Measurements from ENCODE around the gene CCT4.
"Not testable (repeated sequence)": the region's sequence is repeated elsewhere in the genome, so short reads cannot be mapped to it uniquely, and the experiment has no call there.

CCT4 gene

GRCh38 chr2:61857224-61857623, 31.2 kb downstream of the CCT4 start:
- no peak for DNase-seq (ENCODE audit: low spot score)
- TF ChIP-seq, protein P1, sequence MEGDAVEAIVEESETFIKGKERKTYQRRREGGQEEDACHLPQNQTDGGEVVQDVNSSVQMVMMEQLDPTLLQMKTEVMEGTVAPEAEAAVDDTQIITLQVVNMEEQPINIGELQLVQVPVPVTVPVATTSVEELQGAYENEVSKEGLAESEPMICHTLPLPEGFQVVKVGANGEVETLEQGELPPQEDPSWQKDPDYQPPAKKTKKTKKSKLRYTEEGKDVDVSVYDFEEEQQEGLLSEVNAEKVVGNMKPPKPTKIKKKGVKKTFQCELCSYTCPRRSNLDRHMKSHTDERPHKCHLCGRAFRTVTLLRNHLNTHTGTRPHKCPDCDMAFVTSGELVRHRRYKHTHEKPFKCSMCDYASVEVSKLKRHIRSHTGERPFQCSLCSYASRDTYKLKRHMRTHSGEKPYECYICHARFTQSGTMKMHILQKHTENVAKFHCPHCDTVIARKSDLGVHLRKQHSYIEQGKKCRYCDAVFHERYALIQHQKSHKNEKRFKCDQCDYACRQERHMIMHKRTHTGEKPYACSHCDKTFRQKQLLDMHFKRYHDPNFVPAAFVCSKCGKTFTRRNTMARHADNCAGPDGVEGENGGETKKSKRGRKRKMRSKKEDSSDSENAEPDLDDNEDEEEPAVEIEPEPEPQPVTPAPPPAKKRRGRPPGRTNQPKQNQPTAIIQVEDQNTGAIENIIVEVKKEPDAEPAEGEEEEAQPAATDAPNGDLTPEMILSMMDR (IDR thresholded peaks at IDR 0.05; ENCODE audit: borderline replicate concordance, control extremely low read depth, extremely low read depth, insufficient read depth, missing control alignments) = no peak
- in situ Hi-C loops (cut with MboI; ENCODE audit: low sequenced_read_pairs, unreplicated experiment) = no loop called here

- TF ChIP-seq, protein P1 (IDR thresholded peaks at IDR 0.05; ENCODE audit: borderline replicate concordance, control extremely low read depth, extremely low read depth, insufficient read depth, missing control alignments) = no peak
- DNase-seq (ENCODE audit: low spot score) = no peak
- in situ Hi-C loops (cut with MboI; ENCODE audit: low sequenced_read_pairs, unreplicated experiment) = no loop called here
These were observed 33.2 kb downstream of the CCT4 start for GRCh38 chr2:61855318-61855613.

GRCh38 chr2:61854564-61855317, 33.7 kb downstream of the CCT4 start:
- in situ Hi-C loops (cut with MboI; ENCODE audit: low sequenced_read_pairs, unreplicated experiment) = no loop called here
- DNase-seq (ENCODE audit: low spot score) = peak; percentile 95
- TF ChIP-seq, protein P1 (IDR thresholded peaks at IDR 0.05; ENCODE audit: borderline replicate concordance, control extremely low read depth, extremely low read depth, insufficient read depth, missing control alignments) = no peak

DNA sequence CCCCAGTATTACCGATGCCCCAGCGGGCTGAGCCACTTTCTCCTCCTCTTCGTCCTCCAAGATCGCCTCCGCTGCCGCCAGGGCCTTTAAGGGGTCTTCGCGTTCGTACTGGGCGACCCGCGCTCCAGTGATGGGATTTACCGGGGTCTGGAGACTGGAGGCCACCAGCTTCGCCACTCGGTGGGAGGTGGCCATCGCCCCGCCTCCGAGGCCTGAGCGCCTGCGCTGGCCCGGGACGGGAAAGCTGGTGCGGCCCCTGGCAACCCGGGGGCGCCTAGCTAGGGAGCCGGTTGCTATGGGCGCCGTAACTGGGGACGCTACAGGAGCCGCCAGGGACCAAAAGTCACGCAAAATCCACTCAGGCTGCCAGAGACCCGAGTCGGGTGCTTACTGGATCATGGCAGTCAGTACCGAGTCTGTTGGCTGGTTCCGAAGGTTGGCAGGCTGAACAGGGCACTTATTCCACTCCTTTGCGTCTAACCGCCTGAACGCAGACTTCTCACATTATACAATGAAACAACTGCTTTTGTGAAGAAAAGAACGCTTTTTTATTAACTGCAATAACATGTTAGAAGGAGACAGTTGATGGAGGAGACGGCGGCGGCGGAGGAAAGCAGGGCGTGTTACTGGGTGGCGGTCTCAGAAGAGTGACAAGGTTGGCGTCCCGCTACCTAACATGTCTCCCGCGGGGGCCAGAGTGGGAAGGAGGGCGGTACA, 34.5 kb downstream of the CCT4 start, which contains the start of gene FAM161A:
Gene FAM161A, minus strand, starts transcription at position 214 of the 717 bp plus-strand sequence. Its CDS starts 19 bp downstream, at position 195.
- in situ Hi-C loops (cut with MboI; ENCODE audit: low sequenced_read_pairs, unreplicated experiment) = no loop called here
- DNase-seq (ENCODE audit: low spot score) = peak; percentile 92
- TF ChIP-seq, protein P1 (IDR thresholded peaks at IDR 0.05; ENCODE audit: borderline replicate concordance, control extremely low read depth, extremely low read depth, insufficient read depth, missing control alignments) = no peak

DNA sequence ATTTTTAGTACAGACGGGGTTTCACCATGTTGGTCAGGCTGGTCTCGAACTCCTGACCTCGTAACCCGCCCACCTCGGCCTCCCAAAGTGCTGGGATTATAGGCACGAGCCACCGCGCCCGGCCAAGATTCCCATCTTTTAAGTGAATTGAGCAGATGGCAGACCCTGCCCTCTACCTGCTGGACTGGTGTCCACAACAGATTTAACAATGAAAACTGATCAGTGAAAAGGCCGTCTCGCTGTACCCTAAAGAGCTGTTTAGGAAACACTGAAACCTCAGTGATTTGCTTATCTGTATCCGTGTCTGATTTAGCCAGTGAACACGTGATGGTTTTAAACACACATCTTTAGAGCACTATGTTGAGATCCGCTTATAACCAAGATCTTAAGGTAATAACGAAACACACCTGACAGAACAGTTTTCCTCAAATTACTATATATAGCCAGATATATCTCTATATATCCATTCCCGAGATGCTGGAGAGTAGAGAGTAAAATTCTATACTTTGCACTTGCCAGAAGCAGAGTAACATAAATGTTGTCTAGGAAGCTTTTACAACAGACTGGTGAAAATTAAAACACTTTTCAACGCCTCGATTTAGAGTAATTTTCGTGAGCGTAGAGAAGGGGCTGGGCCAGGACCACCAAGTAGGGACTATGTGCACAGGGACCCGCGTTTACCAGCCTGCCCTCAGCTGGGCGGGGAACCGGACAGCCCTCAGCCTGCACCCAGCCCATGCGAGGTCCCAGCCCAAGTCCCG, 35.2 kb downstream of the CCT4 start:
- TF ChIP-seq, protein P1 (IDR thresholded peaks at IDR 0.05; ENCODE audit: borderline replicate concordance, control extremely low read depth, extremely low read depth, insufficient read depth, missing control alignments) = no peak
- in situ Hi-C loops (cut with MboI; ENCODE audit: low sequenced_read_pairs, unreplicated experiment) = no loop called here
- peak; percentile 78 for DNase-seq (ENCODE audit: low spot score)

DNA sequence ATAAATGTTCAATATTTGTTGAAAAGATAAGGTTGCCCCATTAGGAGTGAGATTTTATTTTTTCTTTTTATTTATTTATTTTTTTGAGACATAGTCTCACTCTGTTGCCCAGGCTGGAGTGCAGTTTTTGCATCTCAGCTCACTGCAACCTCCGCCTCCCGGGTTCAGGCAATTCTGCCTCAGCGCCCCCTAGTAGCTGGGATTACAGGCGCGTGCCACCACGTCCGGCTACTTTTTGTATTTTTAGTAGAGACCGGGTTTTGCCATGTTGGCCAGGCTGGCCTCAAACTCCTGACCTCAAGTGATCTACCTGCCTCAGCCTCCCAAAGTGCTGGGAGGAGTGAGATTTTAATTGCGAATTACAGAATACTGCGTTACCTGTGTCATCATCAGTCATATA, 37.2 kb downstream of the CCT4 start:
- DNase-seq (ENCODE audit: low spot score); in situ Hi-C loops (cut with MboI; ENCODE audit: low sequenced_read_pairs, unreplicated experiment): not testable (repeated sequence)

All from GM13976 (cell line).